A673 (cell line): ENCODE results near the gene ADD3. TPM values are rescaled to one million over a fixed set of nuclear protein-coding genes. Genes with fewer than 3 reads are reported as not detected.

Experiments
- BruUV-seq: library from RNA; stranded (reverse); fragments of 400-500 nt; replicated peaks from 2 replicates; lab custom pipeline; 2021; lab: Mats Ljungman, UMichigan
- CTCF ChIA-PET: fragments of 300-600 bp; sonication (Branson Sonifier 250); formaldehyde crosslinking; loops from one replicate; lab custom pipeline; 2022; ENCODE audit warnings: antibody characterized with exemption; lab: Charles Lee
- POLR2A ChIA-PET: fragments of 300-600 bp; sonication (Branson Sonifier 250); formaldehyde crosslinking; loops from one replicate; lab custom pipeline; 2022; ENCODE audit warnings: antibody characterized with exemption; ENCODE audit not compliant: low non-redundant PET; lab: Charles Lee
- DNase-seq: peaks from one replicate; pipeline ENCODE4 v3.0.0-alpha.2; 2015; ENCODE audit warnings: low spot score
- H3K27ac ChIP-seq: fragments of 200-600 bp; sonication (generic); 2 replicates; pipeline ENCODE4 v1.5.1; 2016; ENCODE audit warnings: mixed run types, low read depth, mild to moderate bottlenecking, mixed read lengths, antibody characterized with exemption, low read length; ENCODE audit not compliant: poor library complexity, severe bottlenecking
- H3K27me3 ChIP-seq: fragments of 200-600 bp; sonication (generic); replicated peaks from 2 replicates; pipeline ENCODE4 v1.6.1; 2017; ENCODE audit warnings: mixed run types, low read depth, mild to moderate bottlenecking, mixed read lengths, antibody characterized with exemption, low read length; ENCODE audit not compliant: insufficient read depth, poor library complexity
- H3K36me3 ChIP-seq: fragments of 200-600 bp; sonication (generic); 2 replicates; pipeline ENCODE4 v1.6.1; 2016; ENCODE audit warnings: mixed run types, mild to moderate bottlenecking, mixed read lengths, antibody characterized with exemption, low read length; ENCODE audit not compliant: insufficient read depth, poor library complexity, severe bottlenecking
- H3K4me1 ChIP-seq: fragments of 200-600 bp; sonication (generic); 2 replicates; pipeline ENCODE4 v1.6.1; 2017; ENCODE audit warnings: mixed run types, mild to moderate bottlenecking, mixed read lengths, antibody characterized with exemption, low read length; ENCODE audit not compliant: insufficient read depth, poor library complexity, severe bottlenecking
- H3K4me3 ChIP-seq: fragments of 200-600 bp; sonication (generic); 2 replicates; pipeline ENCODE4 v1.5.1; 2016; ENCODE audit warnings: low read depth, mixed run types, mild to moderate bottlenecking, mixed read lengths, low read length; ENCODE audit not compliant: poor library complexity, severe bottlenecking
- H3K9me3 ChIP-seq: fragments of 200-600 bp; sonication (generic); 2 replicates; pipeline ENCODE4 v1.6.1; 2016; ENCODE audit warnings: mixed run types, low read depth, mild to moderate bottlenecking, mixed read lengths, antibody characterized with exemption, low read length; ENCODE audit not compliant: poor library complexity, severe bottlenecking
- EZH2 ChIP-seq: fragments of 200-600 bp; sonication (generic); IDR thresholded peaks from 2 replicates; pipeline ENCODE4 v1.6.1; 2017; ENCODE audit warnings: borderline replicate concordance, low read depth, mild to moderate bottlenecking, mixed read lengths, antibody characterized with exemption, low read length; ENCODE audit not compliant: poor library complexity, severe bottlenecking
- intact Hi-C: fragments of 100-400 bp; cut with micrococcal nuclease; formaldehyde crosslinking; loops from one replicate; pipeline ENCODE4 v1.10.0; 2022; ENCODE audit not compliant: unreplicated experiment
- total RNA-seq: library from RNA; stranded (reverse); gene quantifications from 2 replicates; pipeline ENCODE4 v1.2.3, GENCODE V29; 2021
- TF ChIP-seq, protein P1 (sequence below): fragments of 300-800, 200-600 bp; sonication (generic); conservative IDR thresholded peaks from 2 replicates; pipeline ENCODE4 v1.5.1; 2017; ENCODE audit warnings: low read depth, mild to moderate bottlenecking, antibody characterized with exemption, low read length, moderate library complexity, mixed read lengths

ADD3 gene
- total RNA-seq, 1 experiment from 2014 or later, result 82.9 TPM

GRCh38 chr10:110076559-110077318, 69.0 kb downstream of the ADD3 start:
- peak overlapping the region; percentile 40 for H3K27ac ChIP-seq
- ChIA-PET POLR2A (no interaction called here), CTCF (no interaction called here)
- no peaks in the 10 kb centered on the region for H3K36me3 ChIP-seq
- intact Hi-C loops, result no loop called here
- BruUV-seq, result no TSS peak
- TF ChIP-seq, protein P1, sequence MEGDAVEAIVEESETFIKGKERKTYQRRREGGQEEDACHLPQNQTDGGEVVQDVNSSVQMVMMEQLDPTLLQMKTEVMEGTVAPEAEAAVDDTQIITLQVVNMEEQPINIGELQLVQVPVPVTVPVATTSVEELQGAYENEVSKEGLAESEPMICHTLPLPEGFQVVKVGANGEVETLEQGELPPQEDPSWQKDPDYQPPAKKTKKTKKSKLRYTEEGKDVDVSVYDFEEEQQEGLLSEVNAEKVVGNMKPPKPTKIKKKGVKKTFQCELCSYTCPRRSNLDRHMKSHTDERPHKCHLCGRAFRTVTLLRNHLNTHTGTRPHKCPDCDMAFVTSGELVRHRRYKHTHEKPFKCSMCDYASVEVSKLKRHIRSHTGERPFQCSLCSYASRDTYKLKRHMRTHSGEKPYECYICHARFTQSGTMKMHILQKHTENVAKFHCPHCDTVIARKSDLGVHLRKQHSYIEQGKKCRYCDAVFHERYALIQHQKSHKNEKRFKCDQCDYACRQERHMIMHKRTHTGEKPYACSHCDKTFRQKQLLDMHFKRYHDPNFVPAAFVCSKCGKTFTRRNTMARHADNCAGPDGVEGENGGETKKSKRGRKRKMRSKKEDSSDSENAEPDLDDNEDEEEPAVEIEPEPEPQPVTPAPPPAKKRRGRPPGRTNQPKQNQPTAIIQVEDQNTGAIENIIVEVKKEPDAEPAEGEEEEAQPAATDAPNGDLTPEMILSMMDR, result no peak
- TF ChIP-seq EZH2, result no peak
- no peaks in the 10 kb centered on the region for H3K27me3 ChIP-seq
- no peak overlapping the region for H3K4me3 ChIP-seq
- peak; percentile 84 for DNase-seq
- H3K9me3 ChIP-seq, result no peaks in the 10 kb centered on the region
- peaks cover 84% of the 10 kb centered on the region for H3K4me1 ChIP-seq

- intact Hi-C loops, result no loop called here
- peaks cover 89% of the 10 kb centered on the region for H3K4me1 ChIP-seq
- ChIA-PET CTCF (no interaction called here), POLR2A (no interaction called here)
- H3K36me3 ChIP-seq, result no peaks in the 10 kb centered on the region
- peak overlapping the region; percentile 40 for H3K27ac ChIP-seq
- TF ChIP-seq, protein P1, result no peak
- TF ChIP-seq EZH2, result no peak
- no peaks in the 10 kb centered on the region for H3K9me3 ChIP-seq
- DNase-seq, result no peak
- H3K27me3 ChIP-seq, result no peaks in the 10 kb centered on the region
- H3K4me3 ChIP-seq, result no peak overlapping the region
- BruUV-seq, result no TSS peak
Observed at GRCh38 chr10:110077436-110078130, 69.8 kb downstream of the ADD3 start.

- Histone ChIP-seq H3K4me1 (peaks cover 94% of the 10 kb centered on the region), H3K36me3 (no peaks in the 10 kb centered on the region), H3K4me3 (no peak overlapping the region), H3K27me3 (no peaks in the 10 kb centered on the region), H3K27ac (peak overlapping the region; percentile 40), H3K9me3 (no peaks in the 10 kb centered on the region)
- ChIA-PET POLR2A (no interaction called here), CTCF (no interaction called here)
- intact Hi-C loops, result no loop called here
- DNase-seq, result no peak
- no TSS peak for BruUV-seq
- TF ChIP-seq EZH2, result no peak
- TF ChIP-seq, protein P1, result no peak
Observed at GRCh38 chr10:110078317-110078716, 70.5 kb downstream of the ADD3 start.
